Measurements from ENCODE around the gene TXNL4B. TPM values are rescaled to one million over a fixed set of nuclear protein-coding genes. Genes with fewer than 3 reads are reported as not detected.
A peak's percentile ranks its signal among the peaks of the same experiment; 100 is the strongest.

The TXNL4B gene
- total and polyA plus RNA-seq, 9 of the 15 experiments (the other 6 are each of a cell fraction or from before 2014, with no cell fraction given) = 11.9 to 38.0 (median 22.3) TPM

- TF ChIP-seq SIN3B (IDR thresholded peaks at IDR 0.05; ENCODE audit: low read depth) (no peak), TCF7 (IDR thresholded peaks at IDR 0.05; ENCODE audit: borderline replicate concordance) (no peak)
Measured at GRCh38 chr16:72094266-72094610, 818 bp upstream of the TXNL4B start (continued).

GRCh38 chr16:72092832-72093447 lies 480 bp downstream of the TXNL4B start:
- Histone ChIP-seq H3K79me2 (ENCODE audit: control insufficient read depth, insufficient read depth, low read length) (peaks cover 58% of the 10 kb centered on the region), H3K27ac (ENCODE audit: extremely low read depth, low read depth, low read length) (peak overlapping the region; percentile 72), H3K4me3 (peak overlapping the region; percentile 62), H3K27me3 (ENCODE audit: control insufficient read depth in 2 of 2, insufficient read depth in 2 of 2, low read length in 2 of 2) (no peaks in the 10 kb centered on the region), H3K36me3 (ENCODE audit: control insufficient read depth, insufficient read depth, low read length) (peaks cover 62% of the 10 kb centered on the region), H3K9ac (ENCODE audit: insufficient read depth in 1 of 2, low read depth in 2 of 2, low read length in 2 of 2) (peak overlapping the region; percentile 85 to 96), H3K4me2 (ENCODE audit: insufficient read depth, low read length) (peak overlapping the region; percentile 88), H3K9me3 (replicated peaks; ENCODE audit: control insufficient read depth, insufficient read depth, low read depth, low read length) (no peaks in the 10 kb centered on the region), H2AFZ (ENCODE audit: low read depth, low read length) (peak overlapping the region; percentile 86), H3K4me1 (replicated peaks in 1 of 2; ENCODE audit: control insufficient read depth in 2 of 2, insufficient read depth in 2 of 2, low read length in 2 of 2) (peaks cover 4 to 8% of the 10 kb centered on the region in 2 experiments; a peak in 1 of 5 replicates), H3K9me1 (ENCODE audit: control insufficient read depth, insufficient read depth, low read length) (no peaks in the 10 kb centered on the region), H4K20me1 (replicated peaks; ENCODE audit: control insufficient read depth, insufficient read depth, low read length) (no peaks in the 10 kb centered on the region; the same call in 1 of the 2 replicates)
- ChIA-PET POLR2A (interaction anchor here (0.6 to 2.9 kb wide), 10 partner anchors 9 to 828 kb away, joined by 3 to 18 read pairs (median 4); no protein-coding TSS in a partner anchor), CTCF (ENCODE audit: low intra/inter-chr PET ratio) (interaction anchor here (0.6 kb wide), 1 partner anchor 528 kb away, joined by 4 read pairs; no protein-coding TSS in a partner anchor)
- ATAC-seq (peak; percentile 54), FAIRE-seq (peak; percentile 83), DNase-seq (ENCODE audit: extremely low read depth in 1 of 4, low spot score in 3 of 4) (peak in 2 of 4 experiments; percentile 31 to 57)
- intact Hi-C loops (cut with micrococcal nuclease) (no loop called here), in situ Hi-C loops (cut with MboI) (no loop called here)
- WGBS (ENCODE audit: insufficient coverage, low coverage, missing lambda C conversion rate) = 0% methylated on average over 20 of the region's 22 CpGs
- TSS peak; percentile 49 for BruUV-seq (replicated peaks)
- no peak for TF ChIP-seq TCF3 (CRISPR knock-in tag; IDR thresholded peaks at IDR 0.05)
- TF ChIP-seq SMARCC2 (IDR thresholded peaks at IDR 0.05; ENCODE audit: low read depth) = 0 out of 2 replicates have a peak, but pooled peaks have one; percentile 28
- TF ChIP-seq ETS1 (conservative IDR thresholded peaks at IDR 0.05; ENCODE audit: control insufficient read depth, low read depth, low read length) = 0 out of 2 replicates have a peak, but pooled peaks have one; percentile 3
- no peak for TF ChIP-seq PBX2 (CRISPR knock-in tag; IDR thresholded peaks at IDR 0.05; ENCODE audit: low read depth)
- peak; percentile 72; the same call in 1 of the 2 replicates for TF ChIP-seq PBX2 (tag; conservative IDR thresholded peaks at IDR 0.05; ENCODE audit: low read depth)
- TF ChIP-seq HES1 (IDR thresholded peaks at IDR 0.05; ENCODE audit: low read depth) = no peak
- 0 out of 2 replicates have a peak, but pooled peaks have one; percentile 14 for TF ChIP-seq CC2D1A (IDR thresholded peaks at IDR 0.05)
- TF ChIP-seq HNRNPH1 (optimal IDR thresholded peaks at IDR 0.05; ENCODE audit: low read depth, low read length) = no peak
- TF ChIP-seq RAD51 (IDR thresholded peaks at IDR 0.05; ENCODE audit: borderline replicate concordance, low read depth) = no peak
- no peak for TF ChIP-seq MECOM (CRISPR knock-in tag; IDR thresholded peaks at IDR 0.05)
- 0 out of 2 replicates have a peak, but pooled peaks have one; percentile 4 for TF ChIP-seq ZNF316 (IDR thresholded peaks at IDR 0.05)
- no peak for TF ChIP-seq RFX1 (IDR thresholded peaks at IDR 0.05)
